ENCODE results near the gene CPN1. TPM values are rescaled to one million over a fixed set of nuclear protein-coding genes. Genes with fewer than 3 reads are reported as not detected.

CPN1 gene
- total RNA-seq, 2 experiments from 2014 or later: not detected

- POLR2A ChIA-PET: no interaction called here
- no peak for ATAC-seq (ENCODE audit: poor library complexity)
- Histone ChIP-seq H3K36me3 (ENCODE audit: insufficient read depth, low read length) (no peaks in the 10 kb centered on the region), H3K4me3 (ENCODE audit: low read length) (no peak overlapping the region), H3K27ac (ENCODE audit: low read depth in 1 of 2, low read length in 2 of 2) (no peak overlapping the region), H3K27me3 (ENCODE audit: control insufficient read depth in 1 of 2, insufficient read depth in 2 of 2, low read length in 2 of 2) (peaks cover 8 to 10% of the 10 kb centered on the region in 2 experiments), H3K4me1 (ENCODE audit: insufficient read depth, low read length) (no peaks in the 10 kb centered on the region), H3K9me3 (ENCODE audit: control insufficient read depth in 1 of 2, insufficient read depth in 1 of 2, low read length in 2 of 2) (no peaks in the 10 kb centered on the region)
- Mint-ChIP-seq H3K36me3 (ENCODE audit: low read depth) (no peaks in the 10 kb centered on the region), H3K27ac (no peak overlapping the region), H3K27me3 (peaks cover 26% of the 10 kb centered on the region), H3K4me1 (ENCODE audit: low read depth) (peaks cover 14% of the 10 kb centered on the region), H3K4me3 (no peak overlapping the region), H3K9me3 (no peaks in the 10 kb centered on the region)
- no peak for TF ChIP-seq CTCF (IDR thresholded peaks at IDR 0.05)
- CTCF ChIA-PET: no interaction called here
- intact Hi-C loops (cut with DNase I, micrococcal nuclease): no loop called here
- DNase-seq: no peak
Measured at GRCh38 chr10:100120550-100120949, 38.9 kb upstream of the CPN1 start.

- no peak overlapping the region for H3K4me3 ChIP-seq (ENCODE audit: low read length)
- DNase-seq: no peak
- Mint-ChIP-seq H3K27me3 (peaks cover 30% of the 10 kb centered on the region), H3K4me3 (no peak overlapping the region), H3K36me3 (ENCODE audit: low read depth) (no peaks in the 10 kb centered on the region), H3K4me1 (ENCODE audit: low read depth) (peaks cover 14% of the 10 kb centered on the region), H3K27ac (no peak overlapping the region), H3K9me3 (no peaks in the 10 kb centered on the region)
- peaks cover 0 to under 1% of the 10 kb centered on the region in 2 experiments for H3K9me3 ChIP-seq (ENCODE audit: control insufficient read depth in 1 of 2, insufficient read depth in 1 of 2, low read length in 2 of 2)
- peaks cover 8 to 10% of the 10 kb centered on the region in 2 experiments for H3K27me3 ChIP-seq (ENCODE audit: control insufficient read depth in 1 of 2, insufficient read depth in 2 of 2, low read length in 2 of 2)
- ChIA-PET POLR2A (no interaction called here), CTCF (interaction anchor here (0.6 kb wide), 1 partner anchor 218 kb away, joined by 3 read pairs; no protein-coding TSS in a partner anchor)
- intact Hi-C loops (cut with DNase I, micrococcal nuclease): no loop called here
- H3K27ac ChIP-seq (ENCODE audit: low read depth in 1 of 2, low read length in 2 of 2): no peak overlapping the region
- H3K4me1 ChIP-seq (ENCODE audit: insufficient read depth, low read length): no peaks in the 10 kb centered on the region
- no peak for ATAC-seq (ENCODE audit: poor library complexity)
- H3K36me3 ChIP-seq (ENCODE audit: insufficient read depth, low read length): no peaks in the 10 kb centered on the region
- TF ChIP-seq CTCF (IDR thresholded peaks at IDR 0.05): no peak
Measured at GRCh38 chr10:100119726-100120125, 38.1 kb upstream of the CPN1 start.

- no peaks in the 10 kb centered on the region for H3K4me1 ChIP-seq (ENCODE audit: insufficient read depth, low read length)
- CTCF ChIA-PET: no interaction called here
- POLR2A ChIA-PET: no interaction called here
- no peak overlapping the region for H3K27ac Mint-ChIP-seq
- H3K9me3 Mint-ChIP-seq: no peaks in the 10 kb centered on the region
- no peaks in the 10 kb centered on the region for H3K36me3 Mint-ChIP-seq (ENCODE audit: low read depth)
- intact Hi-C loops (cut with DNase I, micrococcal nuclease): no loop called here
- ATAC-seq (ENCODE audit: poor library complexity) (no peak), DNase-seq (no peak)
- H3K27ac ChIP-seq (ENCODE audit: low read depth in 1 of 2, low read length in 2 of 2): no peak overlapping the region
- H3K27me3 Mint-ChIP-seq: peaks cover 40% of the 10 kb centered on the region
- no peak overlapping the region for H3K4me3 Mint-ChIP-seq
- no peak for TF ChIP-seq CTCF (IDR thresholded peaks at IDR 0.05)
- peaks cover 0 to 4% of the 10 kb centered on the region in 2 experiments for H3K9me3 ChIP-seq (ENCODE audit: control insufficient read depth in 1 of 2, insufficient read depth in 1 of 2, low read length in 2 of 2)
- no peaks in the 10 kb centered on the region for H3K36me3 ChIP-seq (ENCODE audit: insufficient read depth, low read length)
- peaks cover 10 to 12% of the 10 kb centered on the region in 2 experiments for H3K27me3 ChIP-seq (ENCODE audit: control insufficient read depth in 1 of 2, insufficient read depth in 2 of 2, low read length in 2 of 2)
- H3K4me1 Mint-ChIP-seq (ENCODE audit: low read depth): no peaks in the 10 kb centered on the region
- H3K4me3 ChIP-seq (ENCODE audit: low read length): no peak overlapping the region
Measured at GRCh38 chr10:100114976-100115770, 33.5 kb upstream of the CPN1 start.
